NOMO-1 treated with DMSO at 0.1 percent for 48 hours (cell line): ENCODE data around the gene PRDM16.

Experiments
- DNase-seq: peaks from one replicate; lab custom pipeline; 2025; ENCODE audit not compliant: unreplicated experiment; lab: John Stamatoyannopoulos, UW

PRDM16 gene

DNA sequence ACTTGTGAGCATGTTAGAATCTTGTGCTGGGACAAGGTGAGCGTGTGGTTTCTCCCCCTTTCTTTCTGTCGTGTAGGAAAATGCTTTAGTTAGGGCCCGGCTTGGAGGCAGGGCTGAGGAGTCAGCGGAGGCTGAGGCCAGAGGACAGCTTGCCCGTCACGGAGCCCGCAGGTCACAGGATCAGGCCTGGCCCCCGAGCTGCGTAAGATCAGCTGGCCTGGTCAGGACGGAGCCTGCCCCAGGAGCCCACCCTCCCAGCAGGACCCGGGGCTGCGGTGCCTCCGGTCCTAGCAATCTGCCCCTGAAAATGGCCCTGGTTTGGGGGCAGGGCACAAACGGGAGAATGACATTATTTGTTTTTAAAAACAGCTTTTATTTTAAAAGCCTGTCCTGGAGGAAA, 52.0 kb downstream of the PRDM16 start:
- DNase-seq, result no peak

DNA sequence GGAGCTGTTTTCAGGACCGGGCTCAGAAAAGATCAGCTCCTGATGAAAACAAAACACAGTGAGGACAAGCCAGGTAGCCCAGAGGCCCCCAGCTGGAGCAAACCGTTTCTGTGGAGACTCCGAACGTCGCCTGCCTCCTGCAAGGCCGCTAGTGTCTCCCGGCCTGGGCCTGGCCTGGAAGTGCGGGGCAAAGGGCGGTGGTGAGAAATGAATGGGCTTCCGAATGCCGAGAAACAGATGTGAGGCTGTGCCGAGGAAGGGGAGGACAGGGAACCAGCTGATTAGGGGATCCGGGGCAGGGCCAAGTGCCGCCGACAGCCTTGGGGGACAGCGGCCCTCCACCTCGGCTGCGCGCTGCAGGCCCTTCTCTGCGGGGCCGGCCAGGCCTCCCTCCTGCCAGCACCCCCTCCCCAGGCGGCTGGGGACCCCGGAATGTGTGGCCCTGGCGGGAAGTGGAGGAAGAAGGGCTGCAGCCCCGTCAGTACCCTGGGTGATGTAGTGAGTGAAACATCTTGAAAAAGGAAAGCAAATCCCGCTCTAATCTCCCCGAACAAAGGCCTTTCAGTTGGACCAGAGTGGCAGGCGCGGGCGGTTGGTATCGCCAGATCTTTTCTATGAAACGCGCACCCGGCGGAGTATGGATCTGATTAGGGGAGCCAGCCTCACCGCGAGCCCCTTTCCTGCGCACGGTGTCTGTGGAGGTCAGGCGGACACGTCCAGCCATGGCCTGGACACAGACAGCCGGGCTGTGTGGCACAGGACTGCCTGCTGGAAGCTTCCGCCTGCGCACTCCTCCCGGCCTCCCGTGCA, 52.6 kb downstream of the PRDM16 start:
- no peak for DNase-seq

DNA sequence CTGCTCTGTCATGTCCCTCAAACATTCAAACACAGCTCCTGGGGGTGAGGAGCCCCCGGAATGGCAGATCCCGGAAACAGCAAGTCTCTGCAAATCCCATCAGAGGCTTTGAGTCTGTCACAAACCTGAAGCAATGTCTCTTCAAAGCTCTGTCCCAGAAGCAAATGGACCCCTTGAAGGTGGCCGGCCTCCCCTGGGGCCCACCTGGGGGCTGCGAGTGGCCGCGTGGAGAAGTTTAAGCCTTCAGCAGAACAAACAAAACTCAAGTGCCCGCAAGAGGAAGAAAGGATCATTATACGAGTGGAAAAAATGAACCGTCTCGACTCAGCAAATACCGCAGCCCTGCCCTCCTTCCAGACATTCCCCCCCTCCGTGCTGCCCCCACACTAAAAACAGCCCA, 53.3 kb downstream of the PRDM16 start:
- DNase-seq, result no peak

DNA sequence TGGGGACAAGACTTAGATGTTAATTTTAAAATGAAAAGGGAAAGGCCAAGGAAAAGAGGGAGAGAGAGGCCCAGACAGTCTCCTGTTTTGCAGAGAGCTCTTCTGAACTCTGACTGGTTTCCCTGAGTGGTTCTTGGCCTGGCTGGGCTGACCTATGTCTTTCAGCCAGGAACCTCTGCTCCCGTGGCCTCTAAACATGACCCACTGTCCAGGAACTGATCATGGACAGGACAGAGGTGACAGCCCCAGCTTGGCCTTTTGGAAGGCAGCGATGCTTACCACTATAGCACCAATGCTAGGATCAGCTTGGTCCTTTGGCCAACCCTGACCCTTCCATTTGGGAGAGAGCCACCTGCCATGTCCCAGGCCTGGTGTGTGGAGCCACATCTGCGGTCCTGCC, 55.2 kb downstream of the PRDM16 start:
- no peak for DNase-seq

DNA sequence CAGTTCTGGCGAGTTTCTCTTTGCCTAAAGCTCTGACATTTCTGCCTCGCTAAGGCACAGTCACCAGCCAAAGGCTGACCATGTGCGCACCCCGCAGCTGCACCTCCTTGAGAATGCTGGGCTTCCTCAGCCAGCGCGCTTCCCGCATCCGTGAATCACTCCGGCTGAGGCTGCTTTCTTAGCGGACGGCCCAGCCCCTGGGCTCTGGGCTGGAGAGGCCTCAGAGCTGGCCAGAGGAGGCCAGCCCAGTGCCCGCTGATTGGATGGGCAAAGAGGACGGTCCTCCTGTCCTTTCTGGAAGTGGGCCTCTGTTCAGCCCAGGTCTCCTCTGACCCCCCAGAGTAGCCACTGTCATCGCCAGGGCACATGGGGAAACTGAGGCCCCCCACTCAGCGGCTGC, 56.1 kb downstream of the PRDM16 start:
- DNase-seq, result no peak

DNA sequence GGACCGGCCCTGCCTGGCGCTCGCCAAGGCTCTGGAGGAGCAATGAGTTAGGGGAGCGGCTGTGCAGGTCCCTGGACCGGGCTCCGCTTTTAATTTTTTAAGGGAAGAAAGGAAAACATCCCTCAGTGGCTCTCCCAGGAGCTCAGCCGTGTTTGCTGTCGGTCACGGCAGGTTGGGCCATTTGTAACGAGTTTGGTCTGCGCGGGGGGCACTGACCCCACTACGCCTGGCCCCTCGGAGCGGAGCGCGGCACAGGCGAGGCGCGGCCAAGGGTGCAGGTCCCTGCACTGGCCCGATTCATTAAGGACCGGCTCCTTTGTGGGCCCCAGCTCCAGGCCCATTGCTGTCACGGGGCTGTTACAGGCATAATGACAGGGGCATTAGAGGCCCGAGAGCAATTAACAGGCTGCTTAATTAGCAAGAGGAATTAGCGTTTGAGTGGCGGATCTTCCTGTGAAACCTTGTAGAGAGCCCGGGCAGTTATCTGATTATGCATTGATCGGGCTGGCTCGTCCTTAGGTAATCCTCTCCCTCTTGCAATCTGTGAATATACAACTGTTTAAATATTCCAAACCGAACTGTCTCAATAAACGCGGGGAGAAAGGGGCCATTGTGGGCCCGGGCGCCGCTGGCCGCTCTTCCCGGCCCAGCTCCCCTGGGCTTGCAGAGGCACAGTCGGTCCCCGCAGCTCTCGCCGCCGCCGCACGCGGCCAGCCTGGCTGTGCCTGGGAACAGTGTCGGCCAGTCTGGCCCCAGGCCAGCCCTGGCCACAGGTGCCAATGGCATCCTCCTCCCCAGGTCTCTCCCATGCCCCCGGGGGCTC, 56.8 kb downstream of the PRDM16 start:
- DNase-seq, result no peak

DNA sequence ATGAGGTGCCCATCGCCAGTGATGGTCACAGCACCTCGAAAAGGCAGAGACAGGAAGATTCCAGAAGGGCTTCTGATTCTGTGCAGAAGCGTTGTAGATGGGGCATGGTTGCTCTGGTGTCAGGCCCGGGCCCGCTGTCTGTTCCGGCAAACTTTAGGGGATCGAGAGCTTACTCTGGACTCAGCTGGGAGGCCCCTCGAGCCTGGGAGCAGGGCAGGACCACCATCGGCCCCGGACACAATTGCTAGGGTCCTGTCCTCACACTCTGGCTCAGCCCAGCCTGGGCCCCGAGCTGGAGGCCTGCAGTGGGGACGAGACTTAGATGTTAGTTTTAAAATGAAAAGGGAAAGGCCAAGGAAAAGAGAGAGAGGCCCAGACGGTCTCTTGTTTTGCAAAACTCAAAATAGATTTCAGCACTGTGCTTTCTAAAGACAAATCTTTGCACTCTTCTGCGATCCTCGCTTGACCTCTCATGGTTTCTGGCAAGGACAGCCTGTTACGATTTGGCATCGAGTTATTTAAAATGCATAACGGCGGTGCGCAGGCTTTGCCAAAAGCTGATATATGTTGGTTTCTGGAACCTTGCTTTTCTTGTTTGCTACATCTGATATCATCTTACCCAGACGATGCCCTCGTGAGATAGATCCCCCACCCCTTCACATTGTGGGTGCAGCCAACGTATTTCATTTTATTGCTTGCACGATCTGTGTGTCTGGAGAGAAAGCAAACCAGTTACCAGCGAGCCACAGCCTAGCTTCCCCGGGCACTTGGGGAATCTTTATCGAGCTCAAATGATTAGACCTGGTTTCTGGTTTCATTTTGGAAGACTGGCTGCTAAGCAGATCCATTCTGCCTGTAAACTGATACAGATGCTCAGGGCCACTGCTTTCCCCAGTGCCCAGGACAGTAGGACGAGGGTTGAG, 58.0 kb downstream of the PRDM16 start:
- DNase-seq, result no peak

DNA sequence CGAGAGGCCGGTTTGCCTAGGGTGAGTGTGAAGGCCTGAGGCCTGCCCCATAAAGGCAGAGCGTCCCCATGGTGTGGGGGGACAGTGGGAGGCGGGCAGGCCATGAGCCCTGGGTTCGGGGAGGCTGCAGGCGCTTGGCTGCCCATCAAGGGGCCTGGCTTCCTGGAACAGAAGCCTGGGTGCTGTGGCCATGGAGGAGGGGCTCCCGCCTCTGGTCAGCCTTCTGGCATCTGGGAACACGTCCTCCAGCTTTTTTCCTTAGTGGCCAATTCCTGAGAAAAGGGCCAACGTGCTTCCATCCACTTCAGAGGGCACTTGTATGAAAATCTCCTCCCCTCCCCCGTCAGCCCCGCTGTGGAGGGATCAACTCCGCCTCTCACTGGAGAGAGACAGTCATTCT, 58.7 kb downstream of the PRDM16 start:
- DNase-seq, result no peak

DNA sequence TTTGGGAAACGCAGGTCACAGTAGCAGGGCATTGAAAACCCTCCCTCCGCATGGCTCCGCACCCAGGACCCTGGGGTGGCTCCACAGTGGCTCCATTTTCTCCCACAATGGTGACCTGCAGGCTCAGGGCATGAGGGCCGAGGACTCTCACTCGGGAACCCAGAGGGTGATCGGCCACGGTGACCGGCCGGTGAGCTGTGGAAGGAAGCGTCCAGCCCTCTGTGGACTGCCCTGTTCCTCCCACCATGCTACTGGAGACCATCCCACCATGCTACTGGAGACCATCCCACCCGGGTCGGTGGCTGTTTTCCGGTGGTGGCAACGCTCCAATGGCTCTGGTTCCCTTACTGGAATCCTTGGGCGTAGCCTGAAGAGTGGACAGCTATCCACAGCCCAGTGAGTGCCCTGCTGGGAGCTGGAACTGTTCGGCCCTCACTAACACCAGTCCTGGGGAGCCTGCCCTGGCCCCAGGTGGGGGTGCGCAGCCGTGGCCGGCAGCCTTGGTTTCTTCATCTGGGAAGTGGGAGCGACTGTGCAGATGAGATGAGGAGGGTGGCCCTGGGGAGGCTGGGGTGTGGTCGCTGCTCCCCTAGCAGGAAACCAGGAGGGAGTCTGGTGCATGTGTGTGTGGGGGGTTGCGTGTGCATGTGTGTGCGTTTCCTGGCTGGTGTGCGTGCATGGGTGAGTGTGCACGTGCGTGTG, 59.6 kb downstream of the PRDM16 start:
- DNase-seq, result no peak

DNA sequence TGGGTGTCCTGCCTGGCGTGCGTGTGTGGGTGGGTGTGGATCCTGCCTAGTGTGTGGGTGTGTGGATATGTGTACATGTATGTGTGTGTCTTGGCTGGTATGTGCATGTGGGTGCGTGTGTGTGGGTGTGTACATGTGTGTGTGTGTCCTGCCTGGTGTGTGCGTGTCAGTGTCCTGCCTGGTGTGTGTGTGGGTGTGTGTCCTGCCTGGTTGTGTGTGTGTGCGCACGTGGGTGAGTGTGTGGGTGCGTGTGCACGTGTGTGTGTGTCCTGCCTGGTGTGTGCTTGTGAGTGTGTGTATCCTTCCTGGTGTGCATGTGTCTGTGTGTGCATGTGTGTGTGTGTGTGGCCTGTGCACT, 60.1 kb downstream of the PRDM16 start:
- DNase-seq, result no peak

DNA sequence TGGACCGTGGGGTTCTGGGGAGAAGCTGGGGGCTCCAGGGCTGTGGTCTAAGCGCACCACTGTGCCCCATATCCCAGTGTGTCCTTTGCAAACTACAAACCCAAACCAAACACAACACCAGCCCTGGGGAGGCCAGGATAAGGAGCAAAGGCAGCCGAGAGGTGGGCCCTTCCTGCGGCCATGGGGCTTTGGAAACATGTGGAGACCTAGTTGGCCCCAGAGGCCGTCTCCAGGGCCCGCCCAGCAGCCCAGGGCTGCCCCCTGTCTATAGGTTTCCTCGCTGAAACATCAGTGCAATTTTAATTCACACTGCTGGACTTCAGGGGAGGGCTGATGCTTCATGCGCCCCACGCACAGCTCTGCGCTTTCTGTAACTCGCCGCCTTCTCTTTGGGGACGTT, 61.3 kb downstream of the PRDM16 start:
- DNase-seq, result no peak

DNA sequence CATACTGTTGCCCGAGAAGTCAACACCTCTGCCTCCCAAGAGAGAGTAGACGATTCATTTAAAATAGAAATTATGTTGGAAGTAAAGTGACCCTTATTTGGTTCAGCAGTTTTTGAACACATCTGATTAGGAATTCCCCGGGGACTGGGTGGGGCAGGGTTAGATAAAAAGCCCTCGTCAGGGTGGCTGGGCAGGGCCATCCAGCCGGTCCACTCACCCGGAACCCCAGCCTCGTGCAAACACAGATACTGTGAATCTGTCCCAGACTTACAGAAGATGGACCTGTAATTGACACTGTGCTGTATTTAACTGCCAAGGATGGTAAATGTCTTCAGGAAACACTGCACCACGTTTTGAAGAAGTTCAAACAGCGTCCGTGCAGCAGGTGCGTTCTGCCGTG, 63.7 kb downstream of the PRDM16 start:
- DNase-seq, result no peak

DNA sequence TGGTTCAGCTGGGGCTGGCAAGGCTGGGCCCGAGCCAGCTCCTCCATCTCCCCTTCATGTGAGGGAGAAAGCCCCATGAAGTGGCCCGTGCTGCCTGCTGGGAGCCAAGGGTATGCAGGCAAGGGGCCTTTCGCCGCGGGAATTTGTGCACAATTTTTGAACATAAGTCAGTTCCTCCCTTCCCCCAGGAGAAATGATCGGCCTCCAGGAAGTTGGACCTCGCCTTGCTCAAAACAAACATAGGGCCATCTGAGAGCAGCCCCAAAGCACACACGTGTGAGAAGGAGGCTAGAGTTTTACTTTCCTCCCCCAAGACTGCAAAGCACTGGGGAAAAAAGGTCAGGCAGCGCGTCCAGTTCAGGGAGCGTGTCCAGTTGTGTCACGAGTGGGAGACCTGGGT, 64.7 kb downstream of the PRDM16 start:
- DNase-seq, result no peak

DNA sequence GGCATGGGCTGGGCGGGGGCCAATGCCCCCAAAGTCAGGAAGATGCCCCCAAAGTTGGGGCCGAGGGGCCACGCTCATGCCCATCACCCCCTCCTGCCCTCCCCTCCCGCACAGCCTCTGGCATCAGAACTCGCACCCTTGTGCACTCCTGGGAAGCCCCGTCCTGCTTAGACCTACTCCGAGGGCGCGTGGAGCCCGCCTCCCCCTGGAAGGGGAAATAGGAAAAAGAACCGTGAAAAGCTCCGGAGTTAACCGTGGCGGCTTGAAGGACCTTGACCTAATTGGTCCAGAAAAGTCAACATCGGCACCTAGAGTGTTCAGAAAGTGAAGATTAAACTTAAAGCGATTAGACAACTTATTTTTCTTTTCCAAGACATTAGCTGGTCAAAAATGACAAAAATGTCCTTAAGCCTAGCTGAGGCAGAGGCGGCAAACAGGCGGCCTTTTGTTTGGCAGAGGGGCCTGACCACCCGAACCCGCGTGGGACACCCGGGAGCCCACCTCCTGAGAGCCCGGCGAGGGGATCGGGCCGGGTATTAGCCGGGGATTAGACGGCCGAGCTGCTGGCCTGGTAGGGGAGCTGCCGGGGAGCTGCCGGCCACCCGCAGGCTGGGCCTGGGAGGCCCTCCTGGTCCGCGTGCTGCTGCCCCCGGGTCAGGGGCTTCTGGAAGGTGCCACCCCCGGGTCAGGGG, 65.5 kb downstream of the PRDM16 start:
- no peak for DNase-seq

DNA sequence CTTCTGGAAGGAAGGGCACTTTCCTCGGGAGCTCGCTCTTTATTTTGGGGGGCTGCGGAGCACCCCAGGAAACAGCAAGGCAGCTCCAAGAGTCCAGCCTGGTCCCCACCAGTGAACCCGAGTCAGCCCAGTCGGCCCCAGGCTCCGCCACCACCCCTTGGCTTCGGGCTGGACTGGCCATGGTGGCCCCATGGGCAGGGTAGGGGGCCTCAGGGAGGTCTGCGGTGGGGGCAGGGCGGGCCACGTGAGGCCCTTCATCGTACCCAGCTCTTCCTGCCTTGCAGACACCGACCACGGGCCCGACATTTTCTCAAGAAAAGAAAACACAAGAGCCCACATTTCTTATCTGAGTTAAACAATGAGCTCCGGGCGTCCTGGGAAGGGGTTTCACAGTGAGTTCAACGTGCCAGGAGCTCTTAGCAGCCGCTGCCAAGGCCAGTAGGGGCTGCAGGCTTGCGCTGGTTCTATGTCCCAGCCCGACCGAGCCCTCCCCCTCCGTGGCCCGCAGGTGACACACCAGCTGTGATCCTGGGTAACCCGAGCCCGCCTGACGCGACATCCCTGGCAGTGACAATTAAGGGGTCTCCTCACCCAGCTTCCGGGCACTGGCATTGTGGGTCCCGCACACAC, 66.2 kb downstream of the PRDM16 start:
- no peak for DNase-seq

DNA sequence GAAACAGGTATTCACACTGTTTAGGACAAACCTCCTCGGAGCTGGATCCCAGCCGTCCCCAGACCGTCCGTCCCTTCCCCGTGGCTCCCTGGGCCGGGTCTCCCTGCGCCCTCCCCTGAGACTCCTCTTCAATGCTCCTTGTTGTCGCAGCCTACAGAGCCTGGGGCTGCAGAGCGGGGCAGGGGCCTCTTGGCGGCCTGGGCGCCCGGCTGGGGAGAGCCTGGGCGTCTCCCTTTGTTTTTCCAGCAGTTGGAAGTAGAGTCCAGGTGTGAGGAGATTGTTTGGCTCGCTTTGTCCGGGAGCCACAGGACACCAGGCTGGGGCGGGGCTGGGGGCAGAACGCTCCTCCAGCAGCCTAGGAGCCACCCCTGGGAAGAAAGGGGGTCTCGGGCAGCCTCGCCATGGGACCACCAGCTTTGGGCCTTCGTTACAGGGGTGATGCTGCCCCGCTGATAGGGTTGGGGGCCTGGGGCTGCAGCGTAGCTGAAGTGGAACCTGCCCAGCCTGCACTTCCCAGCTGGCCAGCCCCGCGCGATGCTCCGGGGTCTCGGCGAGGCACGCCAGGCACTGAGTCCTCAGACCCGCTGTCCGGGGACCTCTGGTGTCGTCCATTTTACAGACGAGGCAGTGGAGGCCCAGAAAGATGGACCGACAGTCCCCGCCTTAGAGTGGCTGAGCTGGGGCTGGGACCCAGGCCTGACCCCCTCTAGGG, 66.9 kb downstream of the PRDM16 start:
- no peak for DNase-seq

DNA sequence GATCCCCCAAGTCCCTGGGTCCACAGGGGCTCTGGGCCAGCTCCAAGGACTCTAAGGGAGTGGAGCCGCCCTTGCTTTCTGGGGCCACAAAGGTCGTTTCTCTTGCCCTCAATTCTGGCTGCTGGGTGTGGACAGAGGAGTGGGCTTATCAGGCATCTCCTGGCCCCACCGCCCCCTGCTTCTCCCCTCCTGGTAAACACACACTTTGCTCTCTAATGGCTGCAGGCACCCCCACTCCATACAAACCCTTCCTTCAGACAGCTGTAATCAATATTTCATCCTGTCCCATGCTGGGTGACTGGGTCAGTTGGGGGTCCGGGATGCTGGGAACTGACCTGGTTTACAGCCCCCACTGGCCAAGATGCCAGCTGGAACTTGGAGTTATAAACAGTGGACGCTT, 67.5 kb downstream of the PRDM16 start:
- no peak for DNase-seq

DNA sequence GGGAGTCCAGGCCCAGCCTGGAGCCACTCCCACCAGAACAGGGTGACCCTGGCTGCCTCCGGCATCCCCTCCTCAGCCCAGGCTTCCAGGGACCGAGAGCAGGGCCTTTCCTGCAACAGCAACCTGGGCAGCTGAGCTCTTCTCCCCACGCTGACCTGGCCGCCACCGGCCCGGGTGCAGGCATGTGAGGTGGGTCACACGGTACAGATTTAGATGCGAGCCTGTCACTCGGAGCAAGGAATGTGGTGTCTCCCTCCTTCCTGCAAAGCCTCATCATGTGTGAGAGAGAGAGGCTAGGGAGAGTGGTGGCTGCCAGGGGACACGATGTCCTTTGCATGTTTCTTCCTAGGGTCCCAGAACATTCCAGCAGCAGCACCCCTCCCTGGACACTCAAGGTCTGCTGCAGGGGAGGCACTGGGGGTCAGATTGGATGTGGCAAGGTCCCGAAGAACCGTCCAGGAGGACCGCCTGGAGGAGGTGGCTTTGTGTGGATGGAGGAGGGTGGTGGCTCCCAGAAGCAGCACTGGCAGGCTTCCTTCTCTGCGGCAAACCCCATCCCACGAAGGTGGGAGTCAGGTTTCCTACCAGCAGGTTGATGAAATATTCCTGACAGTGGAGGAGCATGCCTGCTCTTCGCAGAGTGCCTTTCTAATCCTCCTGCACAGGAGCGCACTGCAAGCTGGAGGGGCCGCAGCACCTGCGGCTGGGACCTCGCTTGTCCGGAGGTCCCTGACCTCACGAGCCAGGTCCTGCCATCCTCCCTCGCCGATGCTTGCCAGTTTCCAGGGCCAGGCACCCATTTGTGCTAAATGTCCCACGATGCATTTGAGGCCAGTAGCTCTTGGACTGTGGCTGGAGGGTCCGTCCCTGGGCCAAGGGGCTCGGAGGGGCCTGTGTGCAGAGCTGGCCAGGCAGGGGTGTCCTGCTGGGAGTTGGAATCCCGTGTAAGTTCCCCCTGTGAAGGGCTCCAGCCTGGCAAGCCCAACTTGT, 68.4 kb downstream of the PRDM16 start:
- no peak for DNase-seq
